ENCODE results near the gene RPL23.

DNA sequence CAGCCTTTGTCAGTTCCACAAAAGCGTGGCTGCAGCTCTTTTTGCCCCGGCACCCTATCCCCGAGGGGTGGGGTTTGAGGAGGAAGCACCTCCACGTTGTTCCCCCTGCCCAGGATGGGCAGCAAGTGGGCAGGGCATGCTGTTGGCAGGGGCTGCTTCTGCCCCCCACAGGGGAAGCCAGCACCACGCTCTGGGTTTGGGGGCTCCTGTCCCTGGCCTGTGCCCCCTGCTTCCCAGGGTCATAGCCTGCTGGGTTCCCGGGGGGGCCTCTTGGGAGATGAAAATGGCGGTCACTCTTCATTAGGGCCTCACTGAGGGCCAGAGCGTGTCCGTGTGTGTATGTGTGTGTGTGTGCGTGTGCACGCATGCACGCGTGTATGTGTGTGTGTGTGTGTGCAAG is 39.1 kb upstream of the RPL23 start:
- TF ChIP-seq, protein P1, sequence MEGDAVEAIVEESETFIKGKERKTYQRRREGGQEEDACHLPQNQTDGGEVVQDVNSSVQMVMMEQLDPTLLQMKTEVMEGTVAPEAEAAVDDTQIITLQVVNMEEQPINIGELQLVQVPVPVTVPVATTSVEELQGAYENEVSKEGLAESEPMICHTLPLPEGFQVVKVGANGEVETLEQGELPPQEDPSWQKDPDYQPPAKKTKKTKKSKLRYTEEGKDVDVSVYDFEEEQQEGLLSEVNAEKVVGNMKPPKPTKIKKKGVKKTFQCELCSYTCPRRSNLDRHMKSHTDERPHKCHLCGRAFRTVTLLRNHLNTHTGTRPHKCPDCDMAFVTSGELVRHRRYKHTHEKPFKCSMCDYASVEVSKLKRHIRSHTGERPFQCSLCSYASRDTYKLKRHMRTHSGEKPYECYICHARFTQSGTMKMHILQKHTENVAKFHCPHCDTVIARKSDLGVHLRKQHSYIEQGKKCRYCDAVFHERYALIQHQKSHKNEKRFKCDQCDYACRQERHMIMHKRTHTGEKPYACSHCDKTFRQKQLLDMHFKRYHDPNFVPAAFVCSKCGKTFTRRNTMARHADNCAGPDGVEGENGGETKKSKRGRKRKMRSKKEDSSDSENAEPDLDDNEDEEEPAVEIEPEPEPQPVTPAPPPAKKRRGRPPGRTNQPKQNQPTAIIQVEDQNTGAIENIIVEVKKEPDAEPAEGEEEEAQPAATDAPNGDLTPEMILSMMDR (IDR thresholded peaks at IDR 0.05; ENCODE audit: poor library complexity) = no peak
- TF ChIP-seq EZH2 (IDR thresholded peaks at IDR 0.05; ENCODE audit: borderline replicate concordance) (no peak), EZH2phosphoT487 (IDR thresholded peaks at IDR 0.05; ENCODE audit: low read depth, severe bottlenecking, unreplicated experiment) (no peak)

Measured in hepatocyte (in vitro differentiated cells).